CD4-positive, alpha-beta T cell treated with Interleukin-2 at 100 ng/mL for 4 hours (primary cell): ENCODE measurements around the gene COX6A2.

Experiments
- DNase-seq: peaks from one replicate; pipeline ENCODE4 v3.0.0-alpha.2; 2020; ENCODE audit warnings: low spot score

The COX6A2 gene

GRCh38 chr16:31410082-31410481, 18.1 kb downstream of the COX6A2 start:
- DNase-seq = no peak

- no peak for DNase-seq
Observed at GRCh38 chr16:31409433-31409832, 18.7 kb downstream of the COX6A2 start.

GRCh38 chr16:31407406-31407805, 20.8 kb downstream of the COX6A2 start:
- DNase-seq = no peak

GRCh38 chr16:31404353-31405064, 23.7 kb downstream of the COX6A2 start:
- DNase-seq = no peak

GRCh38 chr16:31403590-31404352, 24.4 kb downstream of the COX6A2 start:
- DNase-seq = no peak

- no peak for DNase-seq
Observed at GRCh38 chr16:31402687-31403086, 25.5 kb downstream of the COX6A2 start.

GRCh38 chr16:31401436-31401835, 26.7 kb downstream of the COX6A2 start:
- DNase-seq = no peak

- no peak for DNase-seq
Observed at GRCh38 chr16:31400191-31400590, 28.0 kb downstream of the COX6A2 start.

GRCh38 chr16:31397701-31398100, 30.5 kb downstream of the COX6A2 start:
- DNase-seq = no peak

- DNase-seq = no peak
Observed at GRCh38 chr16:31397096-31397660, 31.0 kb downstream of the COX6A2 start.

GRCh38 chr16:31395647-31396046, 32.5 kb downstream of the COX6A2 start:
- DNase-seq = no peak

- DNase-seq = no peak
Observed at GRCh38 chr16:31393056-31393455, 35.1 kb downstream of the COX6A2 start, which contains the start of gene ITGAD. ITGAD (plus strand) TSS chr16:31393335; CDS start chr16:31393361, 26 bp downstream.

GRCh38 chr16:31390504-31391041, 37.6 kb downstream of the COX6A2 start:
- DNase-seq = no peak

- DNase-seq = no peak
Observed at GRCh38 chr16:31388535-31388934, 39.6 kb downstream of the COX6A2 start.

GRCh38 chr16:31386157-31386984, 41.8 kb downstream of the COX6A2 start:
- peak; percentile 43 for DNase-seq

GRCh38 chr16:31385680-31386079, 42.5 kb downstream of the COX6A2 start:
- DNase-seq = no peak

- peak; percentile 57 for DNase-seq
Observed at GRCh38 chr16:31382485-31383161, 45.5 kb downstream of the COX6A2 start.

- DNase-seq = no peak
Observed at GRCh38 chr16:31380201-31380600, 48.0 kb downstream of the COX6A2 start.
